ENCODE measurements around the gene ARRDC3. TPM values are rescaled to one million over a fixed set of nuclear protein-coding genes. Genes with fewer than 3 reads are reported as not detected.

The ARRDC3 gene
- total and polyA plus RNA-seq, 2 of the 8 experiments (the other 6 are each of a cell fraction or from before 2014, with no cell fraction given) = 2.9 to 5.7 TPM

DNA sequence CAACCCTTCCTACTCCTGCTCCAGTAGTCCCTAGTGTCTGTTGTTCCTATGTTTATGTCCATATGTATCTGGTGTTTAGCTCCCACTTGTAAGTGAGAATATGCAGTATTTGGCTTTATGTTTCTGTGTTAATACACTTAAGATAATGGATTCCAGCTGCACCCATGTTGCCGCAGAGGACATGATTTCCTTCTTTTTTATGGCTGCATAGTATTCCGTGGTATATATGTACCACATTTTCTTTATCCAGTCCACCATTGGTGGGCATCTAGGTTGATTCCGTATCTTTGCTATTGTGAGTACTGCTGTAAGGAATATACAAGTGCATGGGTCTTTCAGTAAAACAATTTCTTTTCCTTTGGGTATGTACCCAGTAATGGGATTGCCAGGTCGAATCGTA lies 5.2 kb upstream of the ARRDC3 start:
- H2BK120ac ChIP-seq (replicated peaks; ENCODE audit: low read depth, low read length) = no peak overlapping the region
- TF ChIP-seq ATF2 (IDR thresholded peaks at IDR 0.05; ENCODE audit: low read length) (no peak), KDM1A (IDR thresholded peaks at IDR 0.05; ENCODE audit: borderline replicate concordance, low read length) (peak; percentile 53; the same call in 1 of the 2 replicates)
- ChIA-PET CTCF (ENCODE audit: partially characterized antibody) (interaction anchor here (0.6 to 10.3 kb wide), 4 partner anchors 17 to 456 kb away, joined by 3 to 112 read pairs (median 4); no protein-coding TSS in a partner anchor), POLR2A (ENCODE audit: partially characterized antibody) (no interaction called here)
- H3K79me2 ChIP-seq (ENCODE audit: control insufficient read depth in 1 of 2, insufficient read depth in 2 of 2, low read length in 2 of 2) = no peaks in the 10 kb centered on the region
- no peaks in the 10 kb centered on the region for H3K36me3 ChIP-seq (ENCODE audit: control insufficient read depth in 2 of 4, insufficient read depth in 4 of 4, low read length in 3 of 4)
- no peak overlapping the region for H4K5ac ChIP-seq (ENCODE audit: insufficient read length, low read depth, low read length)
- no peak overlapping the region for H2BK12ac ChIP-seq (ENCODE audit: low read depth, low read length)
- H2BK20ac ChIP-seq (ENCODE audit: low read length) = no peak overlapping the region
- H4K20me1 ChIP-seq (replicated peaks in 1 of 2; ENCODE audit: control insufficient read depth in 1 of 2, insufficient read depth in 2 of 2, low read length in 2 of 2) = no peaks in the 10 kb centered on the region
- H3K23me2 ChIP-seq (ENCODE audit: low read depth, low read length) = peaks cover 6% of the 10 kb centered on the region; the same call in 1 of the 2 replicates
- H4K8ac ChIP-seq (ENCODE audit: extremely low read depth, insufficient read depth, low read length) = no peak overlapping the region
- no peak overlapping the region for H2BK5ac ChIP-seq (ENCODE audit: low read depth, low read length)
- no peak overlapping the region for H3K27ac ChIP-seq (ENCODE audit: low read depth, low read length)
- no peak overlapping the region for H2AFZ ChIP-seq (ENCODE audit: low read length)
- no peak overlapping the region for H3K18ac ChIP-seq (ENCODE audit: extremely low read depth, low read length)
- WGBS, 2 experiments (ENCODE audit: extremely low coverage in 1 of 2, insufficient coverage in 1 of 2, insufficient read length in 1 of 2, insufficient replicate concordance in 2 of 2, low coverage in 1 of 2, low lambda C conversion rate in 2 of 2, missing lambda C conversion rate in 1 of 2) = 94% methylated on average over 5 of the region's 5 CpGs; no CpG with 5 or more reads in 1 of the 2 experiments
- H3K56ac ChIP-seq (replicated peaks; ENCODE audit: insufficient read length, low read depth, low read length) = no peak overlapping the region
- FAIRE-seq = no peak
- H4K91ac ChIP-seq (replicated peaks; ENCODE audit: insufficient read length, low read length) = no peak overlapping the region
- no peaks in the 10 kb centered on the region for H3K79me1 ChIP-seq (ENCODE audit: low read depth, low read length)
- H3K14ac ChIP-seq (ENCODE audit: insufficient read length) = no peak overlapping the region
- H3K4me3 ChIP-seq (ENCODE audit: extremely low read depth in 1 of 4, insufficient read depth in 2 of 4, low read depth in 3 of 4, low read length in 4 of 4) = no peak overlapping the region
- H2BK15ac ChIP-seq (ENCODE audit: low read length) = no peak overlapping the region
- no peaks in the 10 kb centered on the region for H3K9me3 ChIP-seq (ENCODE audit: insufficient read depth in 2 of 2, low read depth in 1 of 2, low read length in 1 of 2)
- no peaks in the 10 kb centered on the region; a peak in 2 of 7 replicates for H3K4me1 ChIP-seq (replicated peaks in 1 of 4; ENCODE audit: control insufficient read depth in 3 of 4, insufficient read depth in 4 of 4, low read length in 3 of 4)
- no peak overlapping the region for H2AK5ac ChIP-seq (ENCODE audit: low read depth, low read length)
- H3K27me3 ChIP-seq (replicated peaks in 1 of 4; ENCODE audit: control insufficient read depth in 3 of 4, extremely low read depth in 1 of 4, insufficient read depth in 3 of 4, low read length in 3 of 4) = no peaks in the 10 kb centered on the region
- DNase-seq (ENCODE audit: low read depth in 1 of 2, low spot score in 2 of 2) = no peak
- no peak overlapping the region for H3K9ac ChIP-seq (replicated peaks in 1 of 4; ENCODE audit: extremely low read depth in 1 of 4, low read depth in 3 of 4, low read length in 3 of 4)
- no peak overlapping the region for H3K4ac ChIP-seq (replicated peaks; ENCODE audit: insufficient read length, low read depth, low read length)
- no peak overlapping the region for H3K4me2 ChIP-seq (ENCODE audit: insufficient read depth in 1 of 2, low read depth in 2 of 2, low read length in 2 of 2)
- no peak overlapping the region for H3K23ac ChIP-seq (ENCODE audit: insufficient read length)
